Upper lobe of left lung (tissue), 6 donors: ENCODE data around the gene CCBE1. TPM values are rescaled to one million over a fixed set of nuclear protein-coding genes. Genes with fewer than 3 reads are reported as not detected.

Source experiments
- ATAC-seq, 2 donors: fragments of 200-7000 bp; cut with Tn5 transposase; one replicate each; pipeline ENCODE4 v1.9.1; 2022; ENCODE audit warnings: mild to moderate bottlenecking in 2 of 2, moderate library complexity in 2 of 2; ENCODE audit not compliant: low FRiP score in 2 of 2
- DNase-seq, 2 donors: peaks; one replicate each; pipeline ENCODE4 v3.0.0-alpha.2; 2019 to 2020
- H3K27ac ChIP-seq, 4 donors: fragments of 200-600 bp; sonication (generic); one replicate each; pipeline ENCODE4 v1.5.1; 2016 to 2019
- H3K27me3 ChIP-seq, 4 donors: fragments of 200-600 bp; sonication (generic); one replicate each; pipeline ENCODE4 v1.5.1; 2017 to 2019
- H3K36me3 ChIP-seq, 4 donors: fragments of 200-600 bp; sonication (generic); one replicate each; pipeline ENCODE4 v1.5.1; 2016 to 2019
- H3K4me1 ChIP-seq, 4 donors: fragments of 200-600 bp; sonication (generic); one replicate each; pipeline ENCODE4 v1.5.1; 2018 to 2019
- H3K4me3 ChIP-seq, 4 donors: fragments of 200-600 bp; sonication (generic); one replicate each; pipeline ENCODE4 v1.5.1; 2017 to 2019; ENCODE audit warnings: mild to moderate bottlenecking in 2 of 4, moderate library complexity in 1 of 4
- H3K9me3 ChIP-seq, 4 donors: fragments of 200-600 bp; sonication (generic); one replicate each; pipeline ENCODE4 v1.5.1; 2018 to 2019
- EP300 ChIP-seq, 4 donors: sonication (generic); formaldehyde crosslinking; IDR thresholded peaks; one replicate each; pipeline ENCODE4 v1.5.1; 2017; ENCODE audit warnings: antibody characterized with exemption in 4 of 4, control low read depth in 2 of 4
- POLR2A ChIP-seq, 4 donors: fragments of 450-650 bp; IDR thresholded peaks; one replicate each; pipeline ENCODE4 v1.5.1; 2016 to 2017; ENCODE audit warnings: antibody characterized with exemption in 4 of 4, mild to moderate bottlenecking in 2 of 4
- POLR2AphosphoS5 ChIP-seq, 2 donors: sonication (generic); formaldehyde crosslinking; IDR thresholded peaks; one replicate each; pipeline ENCODE4 v1.5.1; 2017; ENCODE audit warnings: antibody characterized with exemption in 2 of 2
- WGBS, 2 donors: methylation state at CpG; one replicate each; pipeline ENCODE4 v1.1.5; 2017 to 2018; 5-methylcytosine and 5-hydroxymethylcytosine counted together
- total RNA-seq, 6 donors: library from RNA; depleted of rRNA in 4 of 6; stranded (reverse); fragments of >200 nt in 4 of 6; gene quantifications; one replicate each; pipeline versions ENCODE4 v1.1.0 to v1.2.1, GENCODE V29; 2016 to 2021
- TF ChIP-seq, protein P1 (sequence below), 6 experiments: fragments of 450-650 bp in 4 of 6; fragments of 200-600 bp in 2 of 6; sonication (generic) in 2 of 6; IDR thresholded peaks; one replicate each; pipeline ENCODE4 v1.5.1; 2016 to 2019; ENCODE audit warnings: antibody characterized with exemption in 6 of 6
- donor health status: DM: no; HTN: no; CAD: no; lungs with moderate emphysema.
- donor health status: DM: no; HTN: yes; CAD: no; lungs with severe emphysema.

Gene CCBE1
- total RNA-seq, 6 donors from 2014 or later: 8.7 to 23.6 (median 12.3) TPM

DNA sequence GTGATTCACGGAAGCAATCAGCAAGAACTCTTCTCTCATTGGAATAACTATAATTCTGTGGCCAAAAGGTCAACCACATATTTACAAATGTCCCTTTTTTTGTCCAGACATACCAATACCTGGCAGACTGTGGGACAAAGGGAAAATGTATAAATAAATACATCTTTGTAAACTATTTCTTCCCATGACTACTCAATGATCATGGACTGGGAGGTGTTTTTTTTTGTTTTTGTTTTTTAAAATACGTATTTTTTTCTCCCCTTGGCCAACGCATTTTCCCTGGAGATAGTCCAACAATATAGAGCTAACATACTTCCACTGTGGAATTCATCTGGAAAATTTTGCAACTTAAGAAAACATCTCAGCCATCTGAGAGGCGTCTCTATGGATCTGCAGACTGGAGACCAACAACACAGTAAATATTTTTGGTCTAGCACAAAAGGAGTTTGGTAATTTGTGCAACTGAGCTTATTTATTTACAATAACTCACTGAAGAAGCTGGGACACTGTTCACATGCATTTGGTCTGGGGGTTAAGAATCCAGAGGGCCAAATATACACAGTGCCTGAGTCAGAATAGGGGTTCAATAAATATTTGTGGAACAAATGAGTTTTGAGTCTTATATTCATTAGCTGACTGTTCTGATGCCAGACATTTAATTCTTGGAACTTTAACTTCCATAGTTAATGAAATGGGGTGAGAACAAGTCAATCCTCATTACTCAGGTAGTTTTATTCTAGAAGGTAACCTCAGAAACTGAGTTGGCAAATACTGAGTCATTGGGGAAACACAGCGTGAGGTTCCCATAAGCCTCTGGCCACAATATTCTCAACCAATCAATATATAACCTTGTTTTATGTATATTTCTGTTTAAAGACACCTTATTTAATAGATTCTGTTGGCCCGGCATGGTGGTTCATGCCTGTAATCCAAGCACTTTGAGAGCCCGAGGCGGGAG, 36.2 kb downstream of the CCBE1 start:
- Histone ChIP-seq H3K9me3 (no peaks in the 10 kb centered on the region), H3K4me3 (no peak overlapping the region), H3K27me3 (no peaks in the 10 kb centered on the region), H3K27ac (peak overlapping the region in 2 of 4 donors; percentile 1 to 7), H3K36me3 (no peaks in the 10 kb centered on the region), H3K4me1 (no peaks in the 10 kb centered on the region)
- DNase-seq (no peak), ATAC-seq (no peak)
- WGBS, 2 donors: 84 to 86% methylated on average over 8 of the region's 8 CpGs
- TF ChIP-seq POLR2AphosphoS5 (IDR thresholded peaks at IDR 0.05) (no peak), EP300 (IDR thresholded peaks at IDR 0.05) (no peak), POLR2A (IDR thresholded peaks at IDR 0.05) (no peak)
- TF ChIP-seq, protein P1, sequence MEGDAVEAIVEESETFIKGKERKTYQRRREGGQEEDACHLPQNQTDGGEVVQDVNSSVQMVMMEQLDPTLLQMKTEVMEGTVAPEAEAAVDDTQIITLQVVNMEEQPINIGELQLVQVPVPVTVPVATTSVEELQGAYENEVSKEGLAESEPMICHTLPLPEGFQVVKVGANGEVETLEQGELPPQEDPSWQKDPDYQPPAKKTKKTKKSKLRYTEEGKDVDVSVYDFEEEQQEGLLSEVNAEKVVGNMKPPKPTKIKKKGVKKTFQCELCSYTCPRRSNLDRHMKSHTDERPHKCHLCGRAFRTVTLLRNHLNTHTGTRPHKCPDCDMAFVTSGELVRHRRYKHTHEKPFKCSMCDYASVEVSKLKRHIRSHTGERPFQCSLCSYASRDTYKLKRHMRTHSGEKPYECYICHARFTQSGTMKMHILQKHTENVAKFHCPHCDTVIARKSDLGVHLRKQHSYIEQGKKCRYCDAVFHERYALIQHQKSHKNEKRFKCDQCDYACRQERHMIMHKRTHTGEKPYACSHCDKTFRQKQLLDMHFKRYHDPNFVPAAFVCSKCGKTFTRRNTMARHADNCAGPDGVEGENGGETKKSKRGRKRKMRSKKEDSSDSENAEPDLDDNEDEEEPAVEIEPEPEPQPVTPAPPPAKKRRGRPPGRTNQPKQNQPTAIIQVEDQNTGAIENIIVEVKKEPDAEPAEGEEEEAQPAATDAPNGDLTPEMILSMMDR (IDR thresholded peaks at IDR 0.05): no peak

DNA sequence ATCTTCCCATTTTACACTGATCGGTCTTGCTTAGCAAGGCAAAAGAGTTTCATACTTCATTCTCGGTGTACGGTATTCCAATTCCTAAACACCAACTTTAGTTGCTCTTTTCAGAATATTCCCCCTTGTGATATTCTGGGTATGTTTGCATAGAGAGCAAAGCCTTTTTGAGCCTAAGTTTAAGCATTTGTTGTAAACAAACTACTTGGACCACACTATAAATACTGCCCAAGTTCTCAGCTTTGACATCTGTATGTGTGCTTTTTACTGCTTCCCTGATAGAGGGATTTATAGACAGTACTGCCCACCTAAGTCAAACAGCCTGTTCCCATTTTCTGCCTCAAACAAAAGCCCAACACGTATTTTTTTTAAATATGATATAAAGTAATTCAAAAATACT, 36.9 kb downstream of the CCBE1 start:
- Histone ChIP-seq H3K9me3 (no peaks in the 10 kb centered on the region), H3K36me3 (no peaks in the 10 kb centered on the region), H3K27ac (peak overlapping the region in 2 of 4 donors; percentile 1 to 7), H3K27me3 (no peaks in the 10 kb centered on the region), H3K4me3 (no peak overlapping the region), H3K4me1 (no peaks in the 10 kb centered on the region)
- TF ChIP-seq EP300 (IDR thresholded peaks at IDR 0.05): no peak
- TF ChIP-seq, protein P1 (IDR thresholded peaks at IDR 0.05): no peak
- TF ChIP-seq POLR2AphosphoS5 (IDR thresholded peaks at IDR 0.05): no peak
- no peak for TF ChIP-seq POLR2A (IDR thresholded peaks at IDR 0.05)
- ATAC-seq (no peak), DNase-seq (no peak)
- 69 to 72% methylated on average over 4 of the region's 4 CpGs for WGBS, 2 donors

GRCh38 chr18:59659508-59660170, 37.6 kb downstream of the CCBE1 start:
- Histone ChIP-seq H3K4me1 (no peaks in the 10 kb centered on the region), H3K9me3 (no peaks in the 10 kb centered on the region), H3K27me3 (no peaks in the 10 kb centered on the region), H3K27ac (peak overlapping the region; percentile 1 to 10 (median 6)), H3K4me3 (no peak overlapping the region), H3K36me3 (no peaks in the 10 kb centered on the region)
- WGBS, 2 donors: 59 to 60% methylated on average over 14 of the region's 14 CpGs
- no peak for ATAC-seq
- DNase-seq: no peak
- TF ChIP-seq POLR2AphosphoS5 (IDR thresholded peaks at IDR 0.05): no peak
- TF ChIP-seq EP300 (IDR thresholded peaks at IDR 0.05): no peak
- TF ChIP-seq, protein P1 (IDR thresholded peaks at IDR 0.05): no peak
- TF ChIP-seq POLR2A (IDR thresholded peaks at IDR 0.05): no peak

DNA sequence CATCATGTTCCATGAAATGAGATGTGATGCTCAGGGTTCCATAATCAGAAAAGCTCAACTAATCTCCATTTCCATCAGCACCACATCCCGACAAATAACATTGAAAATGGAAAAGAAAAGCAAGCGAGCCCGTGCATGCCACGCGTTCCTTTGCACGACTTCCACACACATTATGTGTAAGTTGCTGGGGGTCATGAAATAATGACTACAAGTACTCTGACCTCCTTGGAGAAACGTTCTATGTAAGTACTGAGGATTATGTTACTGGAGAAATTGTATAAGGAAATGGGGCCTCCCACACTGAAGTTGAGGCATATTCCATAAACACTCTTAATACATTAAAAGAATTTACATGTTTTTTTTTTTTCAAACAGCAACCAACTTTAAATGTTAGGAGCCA, 38.3 kb downstream of the CCBE1 start:
- no peak for TF ChIP-seq POLR2A (IDR thresholded peaks at IDR 0.05)
- no peak for ATAC-seq
- H3K4me3 ChIP-seq: no peak overlapping the region
- H3K27ac ChIP-seq: no peak overlapping the region
- WGBS, 2 donors: 77 to 80% methylated on average over 7 of the region's 7 CpGs
- H3K9me3 ChIP-seq: no peaks in the 10 kb centered on the region
- H3K4me1 ChIP-seq: no peaks in the 10 kb centered on the region
- H3K27me3 ChIP-seq: no peaks in the 10 kb centered on the region
- H3K36me3 ChIP-seq: no peaks in the 10 kb centered on the region
- DNase-seq: no peak

- 83 to 91% methylated on average over 5 of the region's 5 CpGs for WGBS, 2 donors
- peak in 1 of 2 donors; percentile 16 for ATAC-seq
- DNase-seq: no peak
- H3K27me3 ChIP-seq: no peaks in the 10 kb centered on the region
- H3K4me3 ChIP-seq: no peak overlapping the region
- H3K27ac ChIP-seq: no peak overlapping the region
- no peaks in the 10 kb centered on the region for H3K4me1 ChIP-seq
- H3K36me3 ChIP-seq: no peaks in the 10 kb centered on the region
- H3K9me3 ChIP-seq: no peaks in the 10 kb centered on the region
- TF ChIP-seq, protein P1 (IDR thresholded peaks at IDR 0.05): no peak
- TF ChIP-seq EP300 (IDR thresholded peaks at IDR 0.05) (no peak), POLR2AphosphoS5 (IDR thresholded peaks at IDR 0.05) (no peak), POLR2A (IDR thresholded peaks at IDR 0.05) (no peak)
Measured at GRCh38 chr18:59657012-59657411, 40.2 kb downstream of the CCBE1 start.
